Islet of Langerhans (tissue), 1 donor: Measurements from ENCODE around the gene CORO2A.
"Not testable (repeated sequence)": the region's sequence is repeated elsewhere in the genome, so short reads cannot be mapped to it uniquely, and the experiment has no call there.

Experiments used
- FAIRE-seq: peaks from one replicate; lab custom pipeline; 2011; peaks lifted over from hg19 to GRCh38; lab: Jason Lieb, UNC

The CORO2A gene

DNA sequence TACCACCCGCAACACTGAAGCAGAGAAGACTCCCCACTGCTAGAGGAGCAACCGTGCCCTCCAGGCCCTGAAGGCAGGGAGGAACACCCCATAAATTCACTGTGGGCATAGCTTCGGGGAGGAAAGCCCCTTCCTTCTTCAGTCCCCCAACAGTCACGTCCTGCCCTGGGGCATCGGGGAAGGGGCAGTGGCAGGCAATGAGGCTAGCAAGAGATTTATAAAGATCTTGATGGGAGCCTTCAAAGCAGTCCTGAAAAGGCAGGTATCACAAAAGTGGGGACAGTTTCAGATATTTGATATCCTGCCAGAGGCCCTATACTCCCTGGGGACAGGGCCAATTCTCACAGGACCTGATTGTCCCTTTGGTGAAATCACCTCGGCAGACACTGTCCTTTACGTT lies 56.5 kb downstream of the CORO2A start:
- no peak for FAIRE-seq

DNA sequence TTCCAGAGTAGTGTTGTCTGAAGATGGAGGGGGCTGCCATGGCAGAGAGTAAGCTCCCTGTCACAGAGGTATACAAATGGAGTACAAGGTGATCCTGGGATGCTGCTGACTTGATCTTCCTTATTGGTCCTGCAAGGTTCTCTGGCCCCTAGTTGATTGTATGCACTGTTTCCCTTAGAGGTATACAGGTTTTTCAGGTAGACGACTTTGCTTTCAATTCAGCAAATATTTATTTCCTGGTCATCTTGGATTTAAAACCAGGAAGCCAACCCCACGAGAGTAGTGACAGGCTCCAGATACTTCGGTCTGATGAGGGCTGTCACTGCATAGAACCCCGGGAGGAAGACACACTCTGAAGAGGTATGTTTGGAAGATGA lies 56.9 kb downstream of the CORO2A start:
- FAIRE-seq, result no peak

DNA sequence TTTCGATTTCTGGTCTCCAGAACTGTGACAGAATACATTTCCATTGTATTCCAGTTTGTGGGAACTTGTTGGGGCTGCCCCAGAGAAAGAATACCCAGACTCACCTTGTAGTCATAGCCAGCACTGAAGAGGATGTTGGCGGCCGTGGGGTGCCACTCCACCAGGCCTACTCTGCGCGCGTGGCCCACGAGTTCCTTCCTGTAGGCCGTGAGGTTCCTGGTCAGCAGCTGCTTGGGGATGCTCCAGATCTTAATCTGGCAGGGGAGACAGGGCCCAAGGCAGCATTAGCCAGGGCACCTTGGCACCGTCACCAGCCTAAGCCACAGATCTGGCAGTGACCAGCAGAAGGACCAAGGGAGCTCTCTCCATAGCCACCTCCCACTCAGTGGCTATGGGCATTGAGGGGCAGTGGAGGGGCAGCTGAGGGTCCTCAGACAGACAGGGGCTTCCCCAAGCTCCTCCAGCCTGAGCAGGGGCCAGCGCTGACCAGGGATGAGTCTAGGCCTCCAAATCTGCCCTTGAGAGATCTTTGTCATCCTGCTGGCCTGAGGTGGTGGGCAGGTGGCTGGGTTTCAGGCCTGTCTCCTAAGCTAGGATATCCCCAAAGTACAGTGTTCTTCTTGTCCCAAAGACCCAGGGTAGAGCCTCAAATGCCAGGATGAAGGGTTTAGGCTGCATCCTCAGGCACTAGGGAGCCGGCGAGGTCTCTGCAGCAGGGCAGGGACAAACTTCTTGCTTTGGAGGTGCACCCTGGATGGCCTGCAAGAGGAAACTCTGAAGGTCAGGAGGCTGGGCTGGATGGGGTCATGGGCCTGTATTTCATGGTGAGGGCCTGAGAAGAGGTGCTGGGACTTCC lies 57.5 kb downstream of the CORO2A start:
- no peak for FAIRE-seq

DNA sequence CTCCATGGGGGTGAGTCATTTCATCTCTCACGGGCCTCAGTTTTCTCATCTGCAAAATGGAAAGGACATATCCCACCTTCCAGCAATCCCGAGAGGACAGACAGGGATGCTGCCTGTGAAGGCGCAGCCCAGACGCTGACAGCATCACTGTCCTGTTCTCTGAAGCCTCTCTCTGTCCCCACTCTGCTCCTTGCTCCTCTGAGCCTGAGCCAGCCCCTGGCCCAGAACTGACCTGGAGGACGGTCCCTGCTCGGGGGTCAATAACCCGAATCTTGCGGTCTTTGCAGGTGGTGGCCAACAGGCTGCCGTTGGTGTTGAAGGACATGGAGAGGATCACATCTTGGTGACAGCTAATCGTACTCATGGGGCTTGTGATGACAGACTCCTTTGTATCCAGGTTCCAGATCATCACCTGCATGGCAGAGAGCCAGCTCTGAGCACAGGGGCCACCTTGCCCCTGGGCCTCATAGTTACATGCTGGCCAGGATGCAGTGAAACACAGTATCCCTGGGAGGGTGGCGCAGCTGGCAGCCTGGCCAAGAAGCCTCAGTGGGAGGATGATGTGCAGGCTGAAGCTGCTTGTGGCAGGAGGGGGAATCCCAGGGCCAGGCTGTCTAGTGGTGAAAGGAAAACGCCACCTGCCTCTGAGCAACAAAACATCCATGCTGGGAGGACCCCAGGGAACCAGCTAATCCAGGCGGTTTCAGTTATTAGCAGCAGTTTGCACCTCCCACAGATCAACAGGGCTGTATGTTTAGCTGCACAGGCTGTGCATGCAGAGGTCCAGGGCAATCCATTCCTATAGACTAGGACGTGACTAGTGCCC lies 59.4 kb downstream of the CORO2A start:
- no peak for FAIRE-seq

DNA sequence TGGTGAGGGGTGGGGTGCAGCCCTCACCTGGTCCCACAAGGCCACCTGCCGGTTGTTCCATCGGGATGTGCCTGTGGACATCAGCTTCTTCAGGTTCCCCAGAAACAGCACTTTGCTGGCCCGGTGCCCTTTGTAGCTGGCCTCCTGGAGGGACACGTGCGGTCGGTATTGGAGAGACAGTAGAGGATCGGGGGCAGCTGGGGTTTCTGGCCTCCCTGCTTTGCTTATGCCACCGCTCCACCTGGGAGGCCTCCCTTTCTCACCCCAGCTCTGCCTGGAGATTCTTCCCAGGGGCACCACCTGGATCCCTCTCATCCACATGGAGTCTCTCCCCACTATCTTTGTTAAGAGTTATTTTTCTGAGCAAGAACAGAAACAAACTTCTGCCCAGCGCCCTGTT lies 60.3 kb downstream of the CORO2A start:
- FAIRE-seq, result no peak

DNA sequence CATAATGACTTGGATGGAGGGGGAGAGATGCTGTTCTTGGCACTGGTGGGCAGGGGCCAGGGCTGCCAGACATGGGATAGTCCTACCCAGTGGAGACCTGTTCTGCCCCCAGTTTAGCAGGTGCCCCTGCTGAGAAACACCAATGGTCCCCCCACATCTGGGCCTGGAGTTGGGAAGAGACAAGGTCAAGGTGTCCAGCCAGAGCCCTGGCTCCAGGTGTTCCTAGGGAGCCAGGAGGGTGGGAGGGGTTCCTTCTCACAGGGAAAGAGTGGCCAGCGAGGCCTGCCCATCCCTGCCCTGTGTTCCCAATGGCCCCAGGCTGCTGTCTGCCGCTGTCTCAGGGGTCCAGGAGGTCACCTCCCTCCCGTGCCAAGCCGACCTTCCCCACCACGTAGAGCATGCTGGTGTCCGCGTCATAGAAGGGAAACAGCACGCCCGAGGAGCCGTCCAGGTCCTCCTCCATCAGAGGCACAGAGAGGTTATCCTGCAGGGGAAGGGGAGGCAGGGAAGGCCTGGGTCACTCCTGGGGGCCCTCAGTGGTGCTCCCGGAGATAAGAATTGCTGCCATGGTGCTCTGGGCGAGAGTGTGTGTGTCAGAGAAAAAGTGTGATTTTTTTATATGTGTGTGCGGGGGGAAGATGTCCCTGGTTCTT lies 61.7 kb downstream of the CORO2A start:
- no peak for FAIRE-seq

DNA sequence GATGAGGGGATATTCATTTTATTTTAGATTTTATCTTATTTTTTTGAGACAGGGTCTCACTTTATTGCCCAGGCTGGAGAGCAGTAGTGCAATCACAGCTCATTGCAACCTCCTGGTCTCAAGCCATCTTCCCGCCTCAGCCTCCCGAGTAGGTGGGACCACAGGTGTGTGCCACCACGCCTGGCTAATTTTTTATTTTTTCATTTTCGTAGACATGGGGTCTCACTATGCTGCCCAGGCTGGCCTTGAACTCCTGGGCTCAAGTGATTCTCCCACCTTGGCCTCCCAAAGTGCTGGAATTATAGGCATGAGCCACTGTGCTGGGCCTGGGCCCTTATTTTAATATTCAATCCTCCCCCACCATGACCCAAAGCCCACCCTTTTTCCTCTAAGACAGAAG lies 62.4 kb downstream of the CORO2A start:
- FAIRE-seq, result not testable (repeated sequence)

DNA sequence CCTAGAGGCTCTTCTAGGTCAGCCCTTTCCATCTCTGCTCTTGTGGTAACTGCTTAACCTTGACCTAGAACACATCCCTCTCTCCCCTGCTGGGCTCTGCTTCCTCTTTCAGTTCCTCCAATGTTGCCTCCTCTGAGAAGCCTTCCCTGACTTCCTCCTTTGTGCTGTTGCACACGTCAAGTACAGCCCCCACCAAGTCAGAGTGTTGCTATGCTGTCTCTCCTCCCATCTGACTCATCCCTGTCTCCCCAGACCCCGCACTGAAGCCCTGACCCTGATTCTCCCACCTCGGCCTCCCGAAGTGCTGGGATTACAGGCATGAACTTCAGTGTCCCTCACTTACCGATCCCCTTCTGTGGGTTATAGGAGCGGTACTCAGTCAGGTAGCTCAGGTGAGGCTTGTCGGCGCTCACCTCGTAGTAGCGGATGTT lies 63.0 kb downstream of the CORO2A start:
- no peak for FAIRE-seq

DNA sequence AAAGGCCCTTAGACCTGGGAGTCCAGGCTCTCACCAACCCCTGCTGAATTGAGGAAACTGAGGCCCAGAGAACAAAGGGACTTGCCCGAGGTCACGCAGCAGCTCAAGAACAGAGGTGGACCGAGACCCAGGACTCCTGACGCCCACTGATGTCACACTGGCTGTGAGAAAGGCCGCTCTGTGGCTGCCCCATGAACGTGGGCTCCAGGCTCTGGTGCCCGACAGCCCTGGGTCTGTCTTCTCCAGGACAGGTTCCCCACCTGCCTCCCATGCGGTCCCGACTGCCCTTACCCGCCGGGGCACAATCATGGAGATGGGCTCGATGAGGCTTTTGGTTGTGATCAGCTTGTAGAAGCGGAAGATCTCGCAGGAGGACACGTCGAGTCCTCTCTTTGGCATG lies 64.1 kb downstream of the CORO2A start:
- FAIRE-seq, result no peak

DNA sequence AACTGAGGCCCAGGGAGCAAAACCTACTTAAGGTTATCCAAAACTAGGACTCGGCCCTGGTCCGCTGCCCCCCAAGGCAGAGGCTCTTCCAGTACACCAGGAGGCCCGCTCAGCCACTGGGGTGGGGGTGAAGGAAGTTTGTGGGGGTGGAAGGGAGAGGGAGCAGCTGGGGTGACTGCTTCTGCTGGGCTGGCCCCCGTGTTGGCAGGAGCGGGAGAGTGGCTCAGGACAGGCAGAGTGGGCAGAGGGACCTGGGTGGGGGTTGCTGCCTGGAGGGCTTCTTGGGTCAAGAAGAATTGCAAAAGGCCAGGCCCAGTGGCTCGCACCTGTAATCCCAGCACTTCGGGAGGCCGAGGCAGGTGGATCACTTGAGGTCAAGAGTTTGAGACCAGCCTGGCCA lies 65.2 kb downstream of the CORO2A start:
- no peak for FAIRE-seq

DNA sequence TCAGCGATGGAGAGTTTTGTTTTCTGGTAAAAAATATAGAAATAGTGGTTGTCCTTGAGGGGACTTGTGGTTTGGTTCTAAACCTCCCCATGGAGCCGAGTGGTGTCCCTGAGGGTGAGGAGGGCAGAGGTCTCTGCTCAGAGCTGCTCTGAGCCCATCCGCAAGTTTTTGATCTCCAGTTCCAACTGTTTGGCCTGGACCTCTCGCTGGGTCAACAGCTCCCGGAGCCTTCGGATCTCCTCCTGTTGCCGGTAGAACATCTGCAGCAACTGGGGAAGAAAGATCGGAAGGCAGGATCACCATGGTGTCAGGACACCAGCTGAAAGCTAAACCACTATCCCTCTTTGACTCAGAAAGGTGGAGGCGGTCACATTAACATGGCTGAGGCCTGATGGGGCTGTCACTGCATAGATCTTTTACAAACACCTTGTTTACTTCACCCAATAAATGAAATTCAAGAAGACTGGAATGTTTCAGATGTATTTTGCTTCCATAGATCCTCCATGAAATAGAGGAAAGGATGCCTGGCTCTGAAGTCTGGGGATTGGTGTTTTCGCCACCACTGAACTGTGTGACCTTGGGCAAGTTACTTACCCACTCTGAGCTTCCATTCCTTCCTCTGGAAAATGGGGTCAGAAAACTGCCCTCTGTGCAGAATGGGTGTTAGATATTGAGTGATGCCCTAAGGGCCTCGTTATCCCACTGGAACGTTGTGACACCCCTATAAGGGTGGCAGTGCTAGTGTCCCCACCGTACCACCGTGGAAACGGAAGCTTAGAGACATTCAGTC lies 67.6 kb downstream of the CORO2A start:
- FAIRE-seq, result no peak

DNA sequence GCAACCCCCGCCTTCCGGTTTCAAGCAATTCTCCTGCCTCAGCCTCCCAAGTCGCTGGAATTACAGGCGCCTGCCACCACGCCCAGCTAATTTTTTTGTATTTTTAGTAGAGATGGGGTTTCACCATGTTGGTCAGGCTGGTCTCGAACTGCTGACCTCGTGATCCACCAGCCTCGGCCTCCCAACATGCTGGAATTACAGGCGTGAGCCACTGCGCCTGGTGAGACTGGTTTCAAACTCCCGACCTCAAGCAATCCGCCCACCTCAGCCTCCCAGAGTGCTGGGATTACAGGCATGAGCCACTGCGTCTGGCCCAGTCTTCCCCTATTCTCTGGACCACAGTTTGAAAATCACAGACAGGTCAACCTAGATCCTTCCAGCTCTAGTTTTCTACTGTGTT lies 68.3 kb downstream of the CORO2A start:
- FAIRE-seq, result not testable (repeated sequence)

DNA sequence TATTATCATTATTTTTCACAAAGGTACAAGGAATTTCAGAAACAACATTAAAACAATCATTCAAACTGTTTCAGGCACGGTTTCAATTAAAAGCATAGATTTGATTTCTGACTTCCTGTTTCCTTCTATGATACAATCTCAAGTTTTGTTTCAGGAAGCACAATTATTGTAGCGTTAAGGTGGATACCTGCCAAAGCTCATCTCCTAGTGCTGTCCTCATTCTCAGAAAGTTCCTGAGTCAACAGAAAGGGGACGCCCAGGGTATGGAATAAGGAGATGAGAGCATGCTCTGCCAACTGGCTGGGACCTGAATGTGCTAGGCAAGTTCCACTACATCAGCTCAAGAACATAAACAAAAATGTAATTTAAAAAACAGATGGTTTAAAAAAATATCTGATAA lies 71.4 kb downstream of the CORO2A start:
- FAIRE-seq, result peak; percentile 43

DNA sequence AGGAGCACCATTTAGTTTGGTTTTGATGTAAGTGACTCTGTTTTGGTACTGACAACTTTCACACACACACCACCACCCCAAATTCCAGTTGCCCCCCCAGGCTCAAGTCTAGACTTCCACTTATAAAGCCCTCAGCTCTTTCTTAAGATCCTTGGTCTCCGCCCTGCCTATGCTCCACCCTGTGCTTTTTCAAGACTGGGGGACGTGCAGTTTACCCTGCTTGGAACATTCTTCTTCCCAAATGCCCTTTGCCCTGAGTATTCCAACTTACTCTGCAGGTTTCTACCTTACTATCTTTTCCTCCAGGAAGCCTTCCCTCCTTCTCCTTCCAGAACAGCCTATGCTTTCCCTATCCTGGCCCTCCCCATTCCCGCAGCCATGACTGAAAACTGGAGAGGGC lies 72.0 kb downstream of the CORO2A start:
- no peak for FAIRE-seq

DNA sequence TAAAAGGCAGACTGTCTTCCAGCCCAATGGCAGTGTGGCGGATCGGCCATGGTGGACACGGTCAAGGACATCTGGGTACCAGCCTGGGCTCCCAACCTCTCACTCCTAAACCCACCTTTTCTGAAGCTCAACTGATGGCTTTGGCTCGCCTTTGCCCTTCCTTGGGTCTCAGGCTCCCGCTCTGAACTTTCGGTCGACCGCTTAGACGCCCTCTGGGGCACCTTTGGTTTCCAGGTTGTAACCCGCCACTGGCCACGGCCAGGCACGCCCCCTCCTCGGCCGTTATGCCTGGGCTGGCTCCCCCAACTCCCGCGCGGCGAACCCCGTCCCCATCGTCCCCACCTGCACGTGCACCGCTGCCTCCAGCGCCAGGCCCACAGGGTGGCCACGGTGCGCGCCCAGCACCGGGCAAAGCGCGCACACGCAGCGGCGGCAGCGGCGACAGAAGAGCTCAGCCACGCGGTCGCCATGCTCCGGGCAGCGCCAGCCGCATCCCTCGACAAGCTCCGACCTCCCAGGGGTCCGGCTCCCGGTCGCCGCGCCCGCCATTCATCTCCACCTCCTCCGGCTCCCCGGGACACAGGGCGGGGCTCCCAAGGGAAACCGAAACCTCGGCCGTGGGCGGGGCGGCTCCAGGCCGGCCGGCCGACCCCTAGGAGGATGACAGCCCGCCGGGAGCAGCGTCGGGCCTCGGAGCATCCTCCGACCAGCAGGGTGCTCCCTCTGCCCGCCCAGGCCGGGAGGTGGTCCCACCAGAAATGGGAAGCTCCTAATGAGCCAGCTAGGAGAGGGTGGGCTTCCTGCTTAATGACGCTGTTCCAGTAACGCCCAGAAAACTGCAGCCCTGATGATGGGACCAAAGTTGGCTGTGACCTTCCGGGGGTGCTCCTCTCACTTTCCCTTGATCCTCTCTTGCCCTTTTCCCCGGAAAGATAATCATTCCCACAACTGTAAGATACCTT lies 73.5 kb downstream of the CORO2A start, which contains the start of gene TRIM14:
TRIM14 (minus strand) TSS at position 583 of the 962 bp plus-strand sequence; CDS start at position 549, 34 bp downstream.
- no peak for FAIRE-seq

DNA sequence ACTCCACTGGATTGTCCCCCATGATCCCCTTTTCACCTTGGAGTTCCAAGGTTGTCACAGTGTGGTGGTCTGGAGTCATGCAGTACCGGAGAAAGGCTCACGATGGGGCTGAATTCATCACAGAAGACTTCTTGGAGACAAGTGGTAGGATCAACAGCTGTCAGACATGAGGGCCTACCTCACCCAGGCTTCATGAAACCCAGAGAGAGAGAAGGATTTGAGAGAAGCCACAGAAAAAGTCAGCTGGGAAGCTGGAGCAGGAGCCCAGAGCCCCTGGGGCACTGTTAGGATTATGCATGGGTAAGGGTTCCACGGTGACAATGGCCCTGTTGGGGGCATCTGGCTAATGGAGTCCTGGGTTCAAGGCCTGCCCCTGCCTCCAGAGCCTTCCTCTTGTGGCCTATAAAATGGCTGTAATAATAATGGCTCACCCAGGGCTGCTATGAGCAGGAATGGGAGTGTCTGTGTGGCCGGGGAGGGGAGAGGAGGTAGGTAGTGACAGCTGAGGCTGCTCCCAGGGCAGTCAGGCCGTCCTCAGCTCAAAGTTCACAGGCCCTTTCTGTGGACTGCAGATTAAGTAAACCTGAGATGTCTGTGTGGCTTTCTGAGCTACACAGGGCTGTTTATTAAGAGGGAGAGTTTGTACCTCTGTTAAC lies 74.3 kb downstream of the CORO2A start:
- FAIRE-seq, result no peak

DNA sequence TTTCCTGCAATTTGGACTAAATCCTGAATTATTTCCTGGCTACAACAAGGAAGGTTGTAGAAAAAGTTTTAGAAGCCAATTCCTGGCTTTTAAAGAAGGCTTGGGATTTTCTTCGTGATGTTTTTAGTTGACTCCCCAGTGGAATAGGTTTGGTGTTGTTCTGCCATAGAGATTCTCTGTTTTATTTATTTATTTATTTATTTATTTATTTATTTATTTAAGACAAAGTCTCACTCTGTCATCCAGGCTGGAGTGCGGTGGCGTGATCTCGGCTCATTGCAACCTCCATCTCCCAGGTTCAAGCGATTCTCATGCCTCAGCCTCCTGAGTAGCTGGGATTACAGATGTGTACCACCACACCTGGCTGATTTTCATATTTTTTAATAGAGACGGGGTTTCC lies 75.3 kb downstream of the CORO2A start:
- not testable (repeated sequence) for FAIRE-seq

DNA sequence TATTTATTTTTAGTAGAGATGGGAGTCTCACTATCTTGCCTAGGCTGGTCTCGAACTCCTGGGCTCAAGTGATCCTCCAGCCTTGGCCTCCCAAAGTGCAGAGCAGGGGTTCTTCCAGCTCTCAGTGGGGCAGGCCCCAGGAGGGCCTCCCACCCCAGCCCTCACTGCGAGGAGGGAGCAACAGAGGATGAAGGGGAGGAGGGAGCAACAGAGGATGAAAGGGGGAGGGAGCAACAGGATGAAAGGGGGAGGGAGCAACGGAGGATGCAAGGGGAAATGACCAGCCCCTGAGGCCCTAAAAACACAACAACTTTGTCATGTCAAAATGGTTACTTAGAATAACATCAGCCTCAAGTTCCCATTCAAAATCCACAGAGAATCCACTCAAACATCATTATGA lies 83.4 kb downstream of the CORO2A start:
- FAIRE-seq, result no peak

DNA sequence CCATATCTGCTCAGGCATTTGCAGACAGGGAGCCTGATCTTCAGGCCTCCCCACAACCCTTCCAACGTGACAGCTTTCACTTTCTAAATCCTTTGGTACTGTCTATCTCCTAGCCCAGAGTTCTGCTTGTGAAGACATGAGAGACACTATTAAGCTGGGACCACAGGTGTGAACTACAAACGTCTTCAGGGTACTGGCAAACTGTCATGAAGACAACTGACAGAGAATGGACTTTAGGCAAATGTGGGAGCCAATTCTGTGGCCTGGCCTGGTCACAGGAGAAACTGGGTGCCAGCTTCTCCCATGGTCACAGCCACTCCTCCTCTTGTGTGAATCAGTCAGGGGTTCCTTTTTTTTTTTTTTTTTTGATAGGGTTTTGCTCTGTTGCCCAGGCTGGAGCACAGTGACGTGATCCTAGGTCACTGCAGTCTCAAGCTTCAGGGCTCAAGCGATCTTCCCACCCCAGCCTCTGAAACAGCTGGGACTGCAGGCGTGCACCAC lies 83.9 kb downstream of the CORO2A start:
- FAIRE-seq, result no peak

DNA sequence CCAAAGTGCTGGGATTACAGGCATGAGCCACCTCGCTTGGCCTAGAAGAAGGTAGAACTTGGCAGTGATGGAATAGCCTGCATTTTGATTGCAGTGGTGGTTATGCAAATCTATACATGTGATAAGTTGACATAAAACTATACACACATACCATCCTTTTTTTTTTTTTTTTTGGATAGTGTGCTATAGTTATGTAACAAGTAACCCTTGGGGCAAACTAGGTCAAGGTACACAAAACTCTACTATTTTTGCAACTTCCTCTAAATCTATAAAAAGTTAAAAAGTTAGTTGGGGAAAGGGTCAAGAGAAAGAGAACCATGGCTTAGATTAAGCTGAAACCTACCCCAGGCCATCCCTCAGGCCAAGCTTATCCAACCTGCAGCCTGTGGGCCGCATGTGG lies 84.5 kb downstream of the CORO2A start:
- no peak for FAIRE-seq
